Breast epithelium (tissue), 4 donors: Measurements from ENCODE around the gene SAAL1. TPM values are rescaled to one million over a fixed set of nuclear protein-coding genes. Genes with fewer than 3 reads are reported as not detected.

Experiments
- DNase-seq, 2 donors: peaks; one replicate each; pipeline ENCODE4 v3.0.0-alpha.2; 2019; ENCODE audit warnings: low spot score in 2 of 2
- H3K27ac ChIP-seq, 2 donors: fragments of 200-600 bp; sonication (generic) in 1 of 2; one replicate each; pipeline ENCODE4 v1.5.1; 2016 to 2019; ENCODE audit warnings: mild to moderate bottlenecking in 1 of 2
- H3K27me3 ChIP-seq, 2 donors: fragments of 200-600 bp; sonication (generic) in 1 of 2; one replicate each; pipeline versions ENCODE4 v1.5.1 to v1.6.0; 2017 to 2019; ENCODE audit warnings: control low read depth in 1 of 2, mild to moderate bottlenecking in 1 of 2
- H3K36me3 ChIP-seq: fragments of 200-600 bp; one replicate; pipeline ENCODE4 v1.5.1; 2019
- H3K4me1 ChIP-seq, 2 donors: fragments of 200-600 bp; sonication (generic); one replicate each; pipeline ENCODE4 v1.5.1; 2016 to 2019; ENCODE audit warnings: control low read depth in 1 of 2
- H3K4me3 ChIP-seq, 3 donors: fragments of 200-600 bp; sonication (generic); 1 replicate in 2 of 3; 2 replicates in 1 of 3; pipeline ENCODE4 v1.5.1; 2016 to 2019; ENCODE audit warnings: mild to moderate bottlenecking in 3 of 3, moderate library complexity in 2 of 3
- H3K9me3 ChIP-seq, 2 donors: fragments of 200-600 bp; sonication (generic) in 1 of 2; one replicate each; pipeline ENCODE4 v1.5.1; 2016 to 2019; ENCODE audit warnings: control low read depth in 1 of 2
- CTCF ChIP-seq, 3 donors: fragments of 450-650 bp; IDR thresholded peaks; one replicate each; pipeline ENCODE4 v1.5.1; 2016 to 2017; ENCODE audit warnings: antibody characterized with exemption in 3 of 3, mild to moderate bottlenecking in 3 of 3, moderate library complexity in 3 of 3
- POLR2A ChIP-seq: fragments of 450-650 bp; IDR thresholded peaks from one replicate; pipeline ENCODE4 v1.6.1; 2016; ENCODE audit warnings: antibody characterized with exemption, mild to moderate bottlenecking, moderate library complexity
- POLR2AphosphoS5 ChIP-seq, 3 donors: sonication (generic); formaldehyde crosslinking; IDR thresholded peaks; one replicate each; pipeline ENCODE4 v1.6.1; 2017; ENCODE audit warnings: antibody characterized with exemption in 3 of 3
- intact Hi-C: fragments of 100-400 bp; cut with DNase I; formaldehyde crosslinking; loops from one replicate; pipeline ENCODE4 v1.15.1; 2023; ENCODE audit warnings: low total_unique reads
- total RNA-seq, 3 donors: library from RNA; depleted of rRNA; stranded (reverse); fragments of >200 nt; gene quantifications; one replicate each; pipeline ENCODE4 v1.1.0, GENCODE V29; 2016

The SAAL1 gene
- total RNA-seq, 3 donors from 2014 or later: 12.3 to 16.4 (median 16.0) TPM

- no peaks in the 10 kb centered on the region for H3K4me1 ChIP-seq
- TF ChIP-seq POLR2AphosphoS5 (IDR thresholded peaks at IDR 0.05) (no peak), CTCF (IDR thresholded peaks at IDR 0.05) (no peak), POLR2A (no peak)
- no peaks in the 10 kb centered on the region for H3K27me3 ChIP-seq
- no peak overlapping the region for H3K27ac ChIP-seq
- H3K4me3 ChIP-seq: no peak overlapping the region
- no peak for DNase-seq
- intact Hi-C loops: no loop called here
- H3K36me3 ChIP-seq: no peaks in the 10 kb centered on the region
- no peaks in the 10 kb centered on the region for H3K9me3 ChIP-seq
These were observed 44.5 kb downstream of the SAAL1 start for GRCh38 chr11:18061351-18061750.

- intact Hi-C loops: no loop called here
- DNase-seq: no peak
- H3K27me3 ChIP-seq: no peaks in the 10 kb centered on the region
- H3K27ac ChIP-seq: no peak overlapping the region
- H3K4me3 ChIP-seq: no peak overlapping the region
- no peaks in the 10 kb centered on the region for H3K9me3 ChIP-seq
- no peak for TF ChIP-seq POLR2A
- TF ChIP-seq POLR2AphosphoS5 (IDR thresholded peaks at IDR 0.05): no peak
- TF ChIP-seq CTCF (IDR thresholded peaks at IDR 0.05): no peak
- H3K4me1 ChIP-seq: no peaks in the 10 kb centered on the region
- H3K36me3 ChIP-seq: no peaks in the 10 kb centered on the region
These were observed 49.2 kb downstream of the SAAL1 start for GRCh38 chr11:18056561-18057181.

- no peaks in the 10 kb centered on the region for H3K36me3 ChIP-seq
- no peaks in the 10 kb centered on the region for H3K4me1 ChIP-seq
- intact Hi-C loops: no loop called here
- H3K27ac ChIP-seq: no peak overlapping the region
- no peak for DNase-seq
- H3K9me3 ChIP-seq: no peaks in the 10 kb centered on the region
- no peak overlapping the region for H3K4me3 ChIP-seq
- TF ChIP-seq POLR2AphosphoS5 (IDR thresholded peaks at IDR 0.05): no peak
- no peak for TF ChIP-seq CTCF (IDR thresholded peaks at IDR 0.05)
- no peak for TF ChIP-seq POLR2A
- no peaks in the 10 kb centered on the region for H3K27me3 ChIP-seq
These were observed 51.3 kb downstream of the SAAL1 start for GRCh38 chr11:18054511-18055103.

- intact Hi-C loops: no loop called here
These were observed 55.0 kb downstream of the SAAL1 start for GRCh38 chr11:18050848-18051247.

More at GRCh38 chr11:18050848-18051247, 55.0 kb downstream of the SAAL1 start:
- H3K27ac ChIP-seq: no peak overlapping the region
- H3K27me3 ChIP-seq: no peaks in the 10 kb centered on the region
- no peak overlapping the region for H3K4me3 ChIP-seq
- no peaks in the 10 kb centered on the region for H3K36me3 ChIP-seq
- no peaks in the 10 kb centered on the region for H3K9me3 ChIP-seq
- TF ChIP-seq CTCF (IDR thresholded peaks at IDR 0.05) (no peak), POLR2A (no peak), POLR2AphosphoS5 (IDR thresholded peaks at IDR 0.05) (no peak)
- H3K4me1 ChIP-seq: no peaks in the 10 kb centered on the region
- no peak for DNase-seq
